Measurements from ENCODE around the gene SCRN2.

GRCh38 chr17:47834756-47835155, 6.3 kb downstream of the SCRN2 start:
- TF ChIP-seq POLR2A (IDR thresholded peaks at IDR 0.05): no peak
- no peak for TF ChIP-seq CTCF (IDR thresholded peaks at IDR 0.05)
